Measurements from ENCODE around the gene ITSN2. TPM values are rescaled to one million over a fixed set of nuclear protein-coding genes. Genes with fewer than 3 reads are reported as not detected.

The ITSN2 gene
- total RNA-seq, 1 experiment from 2014 or later = 26.5 TPM

DNA sequence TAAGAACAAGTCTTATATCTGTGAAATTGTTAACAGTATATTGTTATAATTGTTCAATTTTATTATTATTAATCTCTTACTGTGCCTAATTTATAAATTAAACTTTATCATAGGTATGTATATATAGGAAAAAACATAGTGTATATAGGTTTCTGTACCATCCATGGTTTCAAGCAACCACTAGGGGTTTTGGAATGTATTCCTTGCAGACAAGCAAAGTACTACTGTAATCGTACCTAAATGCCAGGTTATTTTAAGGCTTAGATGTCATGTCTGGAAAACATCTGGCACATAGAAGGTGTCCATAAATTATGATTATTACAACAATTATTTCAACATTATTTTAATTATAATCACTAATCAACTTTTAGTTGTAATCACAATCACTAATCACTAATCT, 8.4 kb downstream of the ITSN2 start:
- Histone ChIP-seq H3K9ac (ENCODE audit: low read length) (no peak overlapping the region), H3K36me3 (ENCODE audit: control insufficient read depth in 1 of 2, insufficient read depth in 2 of 2, low read length in 2 of 2) (no peaks in the 10 kb centered on the region), H3K9me2 (ENCODE audit: insufficient read depth) (no peaks in the 10 kb centered on the region), H3K9me3 (ENCODE audit: control insufficient read depth in 1 of 2, insufficient read depth in 1 of 2, low read depth in 1 of 2, low read length in 2 of 2) (no peaks in the 10 kb centered on the region), H3K79me2 (ENCODE audit: insufficient read depth, low read length) (peaks cover 65% of the 10 kb centered on the region), H3K4me1 (ENCODE audit: control insufficient read depth in 1 of 2, insufficient read depth in 2 of 2, low read length in 2 of 2) (no peaks in the 10 kb centered on the region), H2AFZ (ENCODE audit: low read depth, low read length, poor library complexity, severe bottlenecking) (no peak overlapping the region), H3K4me2 (ENCODE audit: low read length) (no peak overlapping the region), H3K27me3 (ENCODE audit: insufficient read depth, low read length) (no peaks in the 10 kb centered on the region), H3K4me3 (replicated peaks in 1 of 2; ENCODE audit: low read depth in 1 of 2, low read length in 2 of 2) (no peak overlapping the region), H4K20me1 (ENCODE audit: insufficient read depth) (no peaks in the 10 kb centered on the region), H3K27ac (ENCODE audit: low read depth, low read length) (no peak overlapping the region)
- TF ChIP-seq JUND (IDR thresholded peaks at IDR 0.05) = no peak
- TF ChIP-seq CEBPB (IDR thresholded peaks at IDR 0.05; ENCODE audit: low read depth) = no peak
- no peak for TF ChIP-seq POLR2AphosphoS5 (IDR thresholded peaks at IDR 0.05; ENCODE audit: low read depth, low read length)
- TF ChIP-seq, protein P1, sequence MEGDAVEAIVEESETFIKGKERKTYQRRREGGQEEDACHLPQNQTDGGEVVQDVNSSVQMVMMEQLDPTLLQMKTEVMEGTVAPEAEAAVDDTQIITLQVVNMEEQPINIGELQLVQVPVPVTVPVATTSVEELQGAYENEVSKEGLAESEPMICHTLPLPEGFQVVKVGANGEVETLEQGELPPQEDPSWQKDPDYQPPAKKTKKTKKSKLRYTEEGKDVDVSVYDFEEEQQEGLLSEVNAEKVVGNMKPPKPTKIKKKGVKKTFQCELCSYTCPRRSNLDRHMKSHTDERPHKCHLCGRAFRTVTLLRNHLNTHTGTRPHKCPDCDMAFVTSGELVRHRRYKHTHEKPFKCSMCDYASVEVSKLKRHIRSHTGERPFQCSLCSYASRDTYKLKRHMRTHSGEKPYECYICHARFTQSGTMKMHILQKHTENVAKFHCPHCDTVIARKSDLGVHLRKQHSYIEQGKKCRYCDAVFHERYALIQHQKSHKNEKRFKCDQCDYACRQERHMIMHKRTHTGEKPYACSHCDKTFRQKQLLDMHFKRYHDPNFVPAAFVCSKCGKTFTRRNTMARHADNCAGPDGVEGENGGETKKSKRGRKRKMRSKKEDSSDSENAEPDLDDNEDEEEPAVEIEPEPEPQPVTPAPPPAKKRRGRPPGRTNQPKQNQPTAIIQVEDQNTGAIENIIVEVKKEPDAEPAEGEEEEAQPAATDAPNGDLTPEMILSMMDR (IDR thresholded peaks at IDR 0.05 in 2 of 3, conservative IDR thresholded peaks at IDR 0.05 in 1 of 3; ENCODE audit: borderline replicate concordance in 1 of 3, insufficient read depth in 1 of 3, low read depth in 2 of 3, low read length in 2 of 3) = no peak
- TF ChIP-seq TCF7L2 (IDR thresholded peaks at IDR 0.05; ENCODE audit: borderline replicate concordance, extremely low read depth, insufficient read depth, insufficient read length) = no peak
- no peak for TF ChIP-seq FOSL1 (IDR thresholded peaks at IDR 0.05; ENCODE audit: low read depth)
- TF ChIP-seq SRF (IDR thresholded peaks at IDR 0.05; ENCODE audit: low read depth) = no peak
- DNase-seq (ENCODE audit: low read depth, low spot score) (no peak), ATAC-seq (0 out of 2 replicates have a peak, but pooled peaks have one; percentile 55)
- ChIA-PET RAD21 (ENCODE audit: low non-redundant PET in 1 of 2, low total read pairs in 2 of 2, uncharacterized antibody in 2 of 2, unreplicated experiment in 2 of 2) (no interaction called here), POLR2A (no interaction called here), CTCF (no interaction called here)
- no TSS peak for BruUV-seq (replicated peaks)
- intact Hi-C loops (cut with micrococcal nuclease) = no loop called here

DNA sequence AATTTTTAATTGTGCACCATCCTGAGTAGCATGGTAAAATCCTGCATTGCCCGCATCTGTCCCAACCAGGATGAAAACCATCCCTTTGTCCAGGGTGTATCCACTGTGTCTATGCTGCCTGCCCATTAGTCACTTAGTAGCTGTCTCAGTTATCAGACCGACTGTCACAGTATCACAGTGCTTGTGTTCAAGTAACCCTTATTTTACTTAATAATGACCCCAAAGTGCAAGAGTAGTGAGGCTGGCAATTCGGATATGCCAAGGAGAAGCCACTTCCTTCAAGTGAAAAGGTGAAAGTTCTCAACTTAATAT, 8.8 kb downstream of the ITSN2 start:
- intact Hi-C loops (cut with micrococcal nuclease) = no loop called here
- H3K79me2 ChIP-seq (ENCODE audit: insufficient read depth, low read length) = peaks cover 63% of the 10 kb centered on the region
- ATAC-seq (no peak), DNase-seq (ENCODE audit: low read depth, low spot score) (no peak)
- POLR2A ChIA-PET = interaction anchor here (1.0 kb wide), 1 partner anchor 9 kb away, joined by 3 read pairs; the partner anchor contains the start of gene ITSN2
- H4K20me1 ChIP-seq (ENCODE audit: insufficient read depth) = no peaks in the 10 kb centered on the region
- H3K4me2 ChIP-seq (ENCODE audit: low read length) = no peak overlapping the region
- RAD21 ChIA-PET (ENCODE audit: low non-redundant PET in 1 of 2, low total read pairs in 2 of 2, uncharacterized antibody in 2 of 2, unreplicated experiment in 2 of 2) = no interaction called here
- no peak for TF ChIP-seq FOSL1 (IDR thresholded peaks at IDR 0.05; ENCODE audit: low read depth)
- TF ChIP-seq SIN3A (IDR thresholded peaks at IDR 0.05; ENCODE audit: low read depth) = no peak
- TF ChIP-seq, protein P2, sequence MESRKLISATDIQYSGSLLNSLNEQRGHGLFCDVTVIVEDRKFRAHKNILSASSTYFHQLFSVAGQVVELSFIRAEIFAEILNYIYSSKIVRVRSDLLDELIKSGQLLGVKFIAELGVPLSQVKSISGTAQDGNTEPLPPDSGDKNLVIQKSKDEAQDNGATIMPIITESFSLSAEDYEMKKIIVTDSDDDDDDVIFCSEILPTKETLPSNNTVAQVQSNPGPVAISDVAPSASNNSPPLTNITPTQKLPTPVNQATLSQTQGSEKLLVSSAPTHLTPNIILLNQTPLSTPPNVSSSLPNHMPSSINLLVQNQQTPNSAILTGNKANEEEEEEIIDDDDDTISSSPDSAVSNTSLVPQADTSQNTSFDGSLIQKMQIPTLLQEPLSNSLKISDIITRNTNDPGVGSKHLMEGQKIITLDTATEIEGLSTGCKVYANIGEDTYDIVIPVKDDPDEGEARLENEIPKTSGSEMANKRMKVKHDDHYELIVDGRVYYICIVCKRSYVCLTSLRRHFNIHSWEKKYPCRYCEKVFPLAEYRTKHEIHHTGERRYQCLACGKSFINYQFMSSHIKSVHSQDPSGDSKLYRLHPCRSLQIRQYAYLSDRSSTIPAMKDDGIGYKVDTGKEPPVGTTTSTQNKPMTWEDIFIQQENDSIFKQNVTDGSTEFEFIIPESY (IDR thresholded peaks at IDR 0.05; ENCODE audit: extremely low read depth, insufficient replicate concordance, low read length) = no peak
- no peak for TF ChIP-seq POLR2AphosphoS5 (IDR thresholded peaks at IDR 0.05; ENCODE audit: low read depth, low read length)
- TF ChIP-seq, protein P3, sequence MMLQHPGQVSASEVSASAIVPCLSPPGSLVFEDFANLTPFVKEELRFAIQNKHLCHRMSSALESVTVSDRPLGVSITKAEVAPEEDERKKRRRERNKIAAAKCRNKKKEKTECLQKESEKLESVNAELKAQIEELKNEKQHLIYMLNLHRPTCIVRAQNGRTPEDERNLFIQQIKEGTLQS (IDR thresholded peaks at IDR 0.05) = no peak
- no TSS peak for BruUV-seq (replicated peaks)
- H3K9me2 ChIP-seq (ENCODE audit: insufficient read depth) = no peaks in the 10 kb centered on the region
- no peak overlapping the region for H3K4me3 ChIP-seq (replicated peaks in 1 of 2; ENCODE audit: low read depth in 1 of 2, low read length in 2 of 2)
- H3K27me3 ChIP-seq (ENCODE audit: insufficient read depth, low read length) = no peaks in the 10 kb centered on the region
- H3K27ac ChIP-seq (ENCODE audit: low read depth, low read length) = no peak overlapping the region
- no peaks in the 10 kb centered on the region for H3K4me1 ChIP-seq (ENCODE audit: control insufficient read depth in 1 of 2, insufficient read depth in 2 of 2, low read length in 2 of 2)
- no peak overlapping the region for H2AFZ ChIP-seq (ENCODE audit: low read depth, low read length, poor library complexity, severe bottlenecking)
- CTCF ChIA-PET = no interaction called here
- no peak overlapping the region for H3K9ac ChIP-seq (ENCODE audit: low read length)
- no peaks in the 10 kb centered on the region for H3K9me3 ChIP-seq (ENCODE audit: control insufficient read depth in 1 of 2, insufficient read depth in 1 of 2, low read depth in 1 of 2, low read length in 2 of 2)
- H3K36me3 ChIP-seq (ENCODE audit: control insufficient read depth in 1 of 2, insufficient read depth in 2 of 2, low read length in 2 of 2) = no peaks in the 10 kb centered on the region

All from HCT116 (cell line).